Prostate gland (tissue), 2 donors: ENCODE data around the gene GSG1L.

ENCODE experiments used
- POLR2A ChIP-seq: fragments of 450-650 bp; IDR thresholded peaks from one replicate; pipeline ENCODE4 v1.6.1; 2016; ENCODE audit warnings: antibody characterized with exemption, mild to moderate bottlenecking
- POLR2AphosphoS5 ChIP-seq: sonication (generic); formaldehyde crosslinking; IDR thresholded peaks from one replicate; pipeline ENCODE4 v1.6.1; 2017; ENCODE audit warnings: antibody characterized with exemption
- TF ChIP-seq, protein P1 (sequence below), 4 experiments: fragments of 200-600 bp in 2 of 4; fragments of 450-650 bp in 2 of 4; sonication (generic) in 2 of 4; IDR thresholded peaks; 1 replicate in 3 of 4; 2 replicates in 1 of 4; pipeline ENCODE4 v1.5.1; 2016 to 2019; ENCODE audit warnings: antibody characterized with exemption in 4 of 4, mild to moderate bottlenecking in 2 of 4, moderate library complexity in 2 of 4

DNA sequence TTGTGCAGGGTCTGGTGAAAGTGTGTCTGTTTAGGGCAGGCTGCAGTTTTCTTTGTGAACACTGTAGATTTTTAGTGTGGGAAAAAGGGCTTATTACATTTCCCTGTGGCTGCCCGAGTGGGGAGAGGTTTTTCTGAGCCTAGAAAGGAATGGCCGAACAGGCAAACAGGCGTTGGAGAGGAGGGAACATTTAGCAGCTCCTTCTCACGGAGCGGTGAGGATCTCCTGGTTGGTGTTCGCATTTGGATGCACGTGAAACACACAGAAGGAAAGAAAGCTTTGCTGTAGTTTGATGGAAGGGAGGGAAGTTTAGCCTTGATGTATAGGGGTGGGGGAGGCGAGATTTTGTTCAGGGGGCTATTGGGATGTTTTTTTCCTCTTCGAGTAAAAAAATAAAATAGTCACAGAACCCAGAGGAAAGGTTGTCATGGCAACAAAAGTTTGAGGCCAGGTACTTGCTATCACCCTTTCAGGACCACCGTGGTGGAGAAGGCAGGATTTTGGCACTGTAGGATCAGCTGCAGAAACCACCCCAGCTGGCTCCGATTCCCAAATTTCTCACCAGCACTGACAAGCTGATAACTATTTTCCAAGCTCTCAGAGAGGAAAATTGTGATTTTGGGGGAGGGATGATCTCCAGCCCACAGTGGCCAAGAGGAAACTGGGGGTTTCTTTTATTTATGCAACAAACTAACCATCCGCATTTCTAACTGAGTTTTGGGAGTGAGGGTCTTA, 3.5 kb downstream of the GSG1L start:
- no peak for TF ChIP-seq POLR2A
- TF ChIP-seq, protein P1, sequence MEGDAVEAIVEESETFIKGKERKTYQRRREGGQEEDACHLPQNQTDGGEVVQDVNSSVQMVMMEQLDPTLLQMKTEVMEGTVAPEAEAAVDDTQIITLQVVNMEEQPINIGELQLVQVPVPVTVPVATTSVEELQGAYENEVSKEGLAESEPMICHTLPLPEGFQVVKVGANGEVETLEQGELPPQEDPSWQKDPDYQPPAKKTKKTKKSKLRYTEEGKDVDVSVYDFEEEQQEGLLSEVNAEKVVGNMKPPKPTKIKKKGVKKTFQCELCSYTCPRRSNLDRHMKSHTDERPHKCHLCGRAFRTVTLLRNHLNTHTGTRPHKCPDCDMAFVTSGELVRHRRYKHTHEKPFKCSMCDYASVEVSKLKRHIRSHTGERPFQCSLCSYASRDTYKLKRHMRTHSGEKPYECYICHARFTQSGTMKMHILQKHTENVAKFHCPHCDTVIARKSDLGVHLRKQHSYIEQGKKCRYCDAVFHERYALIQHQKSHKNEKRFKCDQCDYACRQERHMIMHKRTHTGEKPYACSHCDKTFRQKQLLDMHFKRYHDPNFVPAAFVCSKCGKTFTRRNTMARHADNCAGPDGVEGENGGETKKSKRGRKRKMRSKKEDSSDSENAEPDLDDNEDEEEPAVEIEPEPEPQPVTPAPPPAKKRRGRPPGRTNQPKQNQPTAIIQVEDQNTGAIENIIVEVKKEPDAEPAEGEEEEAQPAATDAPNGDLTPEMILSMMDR (IDR thresholded peaks at IDR 0.05) = no peak
- no peak for TF ChIP-seq POLR2AphosphoS5
